Trophoblast cell (in vitro differentiated cells and primary cell): Measurements from ENCODE around the gene THSD4.

Experiments used
- DNase-seq, 2 donors: peaks; one replicate each; pipeline ENCODE4 v3.0.0-alpha.2; 2016
- H2AFZ ChIP-seq: 2 replicates; pipeline ENCODE4 v1.6.1; 2013; ENCODE audit warnings: low read length, moderate library complexity, mild to moderate bottlenecking; ENCODE audit not compliant: insufficient read depth, poor library complexity
- H2AK5ac ChIP-seq: 2 replicates; pipeline ENCODE4 v1.6.1; 2013; ENCODE audit warnings: mild to moderate bottlenecking, low read length
- H2BK120ac ChIP-seq: 2 replicates; pipeline ENCODE4 v1.6.1; 2013; ENCODE audit warnings: low read length, mild to moderate bottlenecking, moderate library complexity; ENCODE audit not compliant: insufficient read depth, poor library complexity
- H2BK12ac ChIP-seq: 2 replicates; pipeline ENCODE4 v1.6.1; 2013; ENCODE audit warnings: mild to moderate bottlenecking, low read length, moderate library complexity
- H2BK5ac ChIP-seq: 2 replicates; pipeline ENCODE4 v1.6.1; 2013; ENCODE audit warnings: low read length, low read depth, moderate library complexity, mild to moderate bottlenecking; ENCODE audit not compliant: poor library complexity
- H3K14ac ChIP-seq: 2 replicates; pipeline ENCODE4 v1.6.1; 2013; ENCODE audit warnings: mild to moderate bottlenecking, low read length
- H3K18ac ChIP-seq: 2 replicates; pipeline ENCODE4 v1.6.1; 2013; ENCODE audit warnings: mild to moderate bottlenecking, low read length
- H3K23ac ChIP-seq: 2 replicates; pipeline ENCODE4 v1.6.1; 2013; ENCODE audit warnings: low read length
- H3K27ac ChIP-seq: 2 replicates; pipeline ENCODE4 v1.5.1; 2013; ENCODE audit warnings: low read depth, mild to moderate bottlenecking, inconsistent platforms, low read length, moderate library complexity
- H3K27me3 ChIP-seq: 2 replicates; pipeline ENCODE4 v1.6.1; 2013; ENCODE audit warnings: inconsistent platforms, mild to moderate bottlenecking, low read length, moderate library complexity; ENCODE audit not compliant: insufficient read depth
- H3K36me3 ChIP-seq, 2 experiments: 1 replicate in 1 of 2; 2 replicates in 1 of 2; pipeline ENCODE4 v1.6.1; 2013; ENCODE audit warnings: low read length in 2 of 2, mild to moderate bottlenecking in 2 of 2, moderate library complexity in 1 of 2; ENCODE audit not compliant: insufficient read depth in 2 of 2, control insufficient read depth in 1 of 2
- H3K4ac ChIP-seq: 2 replicates; pipeline ENCODE4 v1.6.1; 2013; ENCODE audit warnings: low read depth, mild to moderate bottlenecking, low read length, moderate library complexity
- H3K4me1 ChIP-seq, 2 experiments: 1 replicate in 1 of 2; 2 replicates in 1 of 2; pipeline ENCODE4 v1.6.1; 2013; ENCODE audit warnings: low read length in 2 of 2, mild to moderate bottlenecking in 2 of 2, moderate library complexity in 1 of 2; ENCODE audit not compliant: insufficient read depth in 2 of 2, control insufficient read depth in 1 of 2
- H3K4me2 ChIP-seq: 2 replicates; pipeline ENCODE4 v1.6.1; 2013; ENCODE audit warnings: inconsistent platforms, mild to moderate bottlenecking, low read length, moderate library complexity
- H3K4me3 ChIP-seq: 2 replicates; pipeline ENCODE4 v1.5.1; 2013; ENCODE audit warnings: mild to moderate bottlenecking, low read depth, low read length, inconsistent platforms
- H3K79me1 ChIP-seq: one replicate; pipeline ENCODE4 v1.6.1; 2013; ENCODE audit warnings: low read length
- H3K79me2 ChIP-seq: 2 replicates; pipeline ENCODE4 v1.6.1; 2013; ENCODE audit warnings: low read length, mild to moderate bottlenecking; ENCODE audit not compliant: control insufficient read depth, insufficient read depth, poor library complexity
- H3K9ac ChIP-seq: 2 replicates; pipeline ENCODE4 v1.6.1; 2013; ENCODE audit warnings: mild to moderate bottlenecking, low read length
- H3K9me3 ChIP-seq: 2 replicates; pipeline ENCODE4 v1.6.1; 2013; ENCODE audit warnings: low read depth, mild to moderate bottlenecking, control low read depth, inconsistent platforms, low read length; ENCODE audit not compliant: insufficient read depth
- H4K12ac ChIP-seq: 2 replicates; pipeline ENCODE4 v1.6.1; 2013; ENCODE audit warnings: low read depth, mild to moderate bottlenecking, low read length, moderate library complexity
- H4K8ac ChIP-seq: 2 replicates; pipeline ENCODE4 v1.6.1; 2013; ENCODE audit warnings: low read depth, mild to moderate bottlenecking, low read length, moderate library complexity
- H4K91ac ChIP-seq: one replicate; pipeline ENCODE4 v1.6.1; 2013; ENCODE audit warnings: low read depth, mild to moderate bottlenecking, low read length, moderate library complexity
- WGBS: extraction: QIAGEN DNeasy Blood & Tissue Kit; methylation state at CpG from one replicate; pipeline ENCODE4 v1.1.7; 2013; ENCODE audit warnings: missing lambda C conversion rate; ENCODE audit not compliant: insufficient read length, insufficient coverage; ENCODE audit errors: extremely low coverage; 5-methylcytosine and 5-hydroxymethylcytosine counted together

Gene THSD4

GRCh38 chr15:71543413-71543812, 428.1 kb downstream of the THSD4 start:
- Histone ChIP-seq H2AFZ (no peak overlapping the region), H3K14ac (no peak overlapping the region), H3K4ac (no peak overlapping the region), H3K23ac (no peak overlapping the region), H3K9ac (no peak overlapping the region), H3K9me3 (no peaks in the 10 kb centered on the region), H3K18ac (no peak overlapping the region), H2BK120ac (no peak overlapping the region), H3K79me2 (no peaks in the 10 kb centered on the region), H4K91ac (no peak overlapping the region), H3K4me1 (no peaks in the 10 kb centered on the region), H2AK5ac (no peak overlapping the region), H2BK12ac (no peak overlapping the region), H4K12ac (no peak overlapping the region), H3K36me3 (no peaks in the 10 kb centered on the region), H3K4me3 (no peak overlapping the region), H3K27me3 (no peaks in the 10 kb centered on the region), H2BK5ac (no peak overlapping the region), H3K79me1 (no peaks in the 10 kb centered on the region), H3K4me2 (no peak overlapping the region), H4K8ac (no peak overlapping the region), H3K27ac (no peak overlapping the region)
- DNase-seq, result no peak
- no CpG with 5 or more reads among the region's 3 CpGs for WGBS

- Histone ChIP-seq H4K8ac (no peak overlapping the region), H2BK120ac (no peak overlapping the region)
Measured at GRCh38 chr15:71545223-71545760, 430.0 kb downstream of the THSD4 start.

GRCh38 chr15:71545923-71546322, 430.7 kb downstream of the THSD4 start:
- Histone ChIP-seq H3K4ac (no peak overlapping the region), H3K4me1 (no peaks in the 10 kb centered on the region), H2BK12ac (no peak overlapping the region), H3K4me3 (no peak overlapping the region), H3K9me3 (no peaks in the 10 kb centered on the region), H3K4me2 (no peak overlapping the region), H3K23ac (no peak overlapping the region), H3K79me1 (no peaks in the 10 kb centered on the region), H3K9ac (no peak overlapping the region), H2BK5ac (no peak overlapping the region), H3K36me3 (no peaks in the 10 kb centered on the region), H3K14ac (no peak overlapping the region), H2AK5ac (no peak overlapping the region), H3K18ac (no peak overlapping the region), H4K91ac (no peak overlapping the region), H4K12ac (no peak overlapping the region), H4K8ac (no peak overlapping the region), H3K27me3 (no peaks in the 10 kb centered on the region), H2BK120ac (no peak overlapping the region), H3K79me2 (no peaks in the 10 kb centered on the region), H2AFZ (no peak overlapping the region), H3K27ac (no peak overlapping the region)
- no peak for DNase-seq
- no CpG with 5 or more reads among the region's 1 CpG for WGBS

More at GRCh38 chr15:71545223-71545760, 430.0 kb downstream of the THSD4 start:
- Histone ChIP-seq H3K9me3 (no peaks in the 10 kb centered on the region), H3K79me1 (no peaks in the 10 kb centered on the region), H3K36me3 (no peaks in the 10 kb centered on the region), H3K4me2 (no peak overlapping the region), H3K18ac (no peak overlapping the region), H3K27me3 (no peaks in the 10 kb centered on the region), H2AFZ (no peak overlapping the region), H3K27ac (no peak overlapping the region), H3K4ac (no peak overlapping the region), H3K4me1 (no peaks in the 10 kb centered on the region), H2AK5ac (no peak overlapping the region), H3K79me2 (no peaks in the 10 kb centered on the region), H2BK5ac (no peak overlapping the region), H4K12ac (no peak overlapping the region), H3K23ac (no peak overlapping the region), H3K14ac (no peak overlapping the region), H3K4me3 (no peak overlapping the region), H4K91ac (no peak overlapping the region), H3K9ac (no peak overlapping the region), H2BK12ac (no peak overlapping the region)
- no CpG with 5 or more reads among the region's 5 CpGs for WGBS
- peak; percentile 20 to 88 for DNase-seq

DNA sequence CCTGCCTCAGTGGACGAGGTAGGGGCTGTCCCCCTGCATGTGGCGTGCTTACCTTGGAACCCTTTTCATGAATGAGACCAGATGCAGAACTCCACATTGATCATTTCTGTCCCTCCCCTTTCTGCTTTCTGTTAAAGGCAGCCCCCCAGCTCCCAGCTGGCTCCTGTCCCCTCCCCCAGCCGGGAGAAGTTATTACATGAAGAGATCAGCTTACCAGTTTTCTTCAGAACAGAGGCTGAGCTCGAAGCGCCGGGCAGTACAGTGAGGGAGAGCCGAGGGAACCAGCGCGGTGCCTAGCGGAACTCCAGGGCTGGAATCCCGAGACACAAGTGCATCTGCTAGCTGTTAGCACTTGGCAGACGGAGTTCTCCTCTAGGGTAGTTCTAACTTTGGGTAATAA, 431.7 kb downstream of the THSD4 start:
- H3K18ac ChIP-seq, result no peak overlapping the region
- H3K27ac ChIP-seq, result no peak overlapping the region
- no peak overlapping the region for H3K4me2 ChIP-seq
- no peak overlapping the region for H2AK5ac ChIP-seq
- H2BK5ac ChIP-seq, result no peak overlapping the region
- DNase-seq, result no peak
- H3K9me3 ChIP-seq, result no peaks in the 10 kb centered on the region
- WGBS, result no CpG with 5 or more reads among the region's 12 CpGs
- no peak overlapping the region for H3K9ac ChIP-seq
- H4K12ac ChIP-seq, result no peak overlapping the region
- H3K14ac ChIP-seq, result no peak overlapping the region
- no peak overlapping the region for H2BK120ac ChIP-seq
- H3K4me1 ChIP-seq, result no peaks in the 10 kb centered on the region
- no peak overlapping the region for H3K4me3 ChIP-seq
- no peak overlapping the region for H4K91ac ChIP-seq
- H2BK12ac ChIP-seq, result no peak overlapping the region
- no peak overlapping the region for H3K4ac ChIP-seq
- H3K23ac ChIP-seq, result no peak overlapping the region
- H3K27me3 ChIP-seq, result no peaks in the 10 kb centered on the region
- H3K36me3 ChIP-seq, result no peaks in the 10 kb centered on the region
- no peaks in the 10 kb centered on the region for H3K79me2 ChIP-seq
- no peak overlapping the region for H4K8ac ChIP-seq
- no peak overlapping the region for H2AFZ ChIP-seq
- H3K79me1 ChIP-seq, result no peaks in the 10 kb centered on the region
